Measurements from ENCODE around the gene SP2.

Gene SP2

DNA sequence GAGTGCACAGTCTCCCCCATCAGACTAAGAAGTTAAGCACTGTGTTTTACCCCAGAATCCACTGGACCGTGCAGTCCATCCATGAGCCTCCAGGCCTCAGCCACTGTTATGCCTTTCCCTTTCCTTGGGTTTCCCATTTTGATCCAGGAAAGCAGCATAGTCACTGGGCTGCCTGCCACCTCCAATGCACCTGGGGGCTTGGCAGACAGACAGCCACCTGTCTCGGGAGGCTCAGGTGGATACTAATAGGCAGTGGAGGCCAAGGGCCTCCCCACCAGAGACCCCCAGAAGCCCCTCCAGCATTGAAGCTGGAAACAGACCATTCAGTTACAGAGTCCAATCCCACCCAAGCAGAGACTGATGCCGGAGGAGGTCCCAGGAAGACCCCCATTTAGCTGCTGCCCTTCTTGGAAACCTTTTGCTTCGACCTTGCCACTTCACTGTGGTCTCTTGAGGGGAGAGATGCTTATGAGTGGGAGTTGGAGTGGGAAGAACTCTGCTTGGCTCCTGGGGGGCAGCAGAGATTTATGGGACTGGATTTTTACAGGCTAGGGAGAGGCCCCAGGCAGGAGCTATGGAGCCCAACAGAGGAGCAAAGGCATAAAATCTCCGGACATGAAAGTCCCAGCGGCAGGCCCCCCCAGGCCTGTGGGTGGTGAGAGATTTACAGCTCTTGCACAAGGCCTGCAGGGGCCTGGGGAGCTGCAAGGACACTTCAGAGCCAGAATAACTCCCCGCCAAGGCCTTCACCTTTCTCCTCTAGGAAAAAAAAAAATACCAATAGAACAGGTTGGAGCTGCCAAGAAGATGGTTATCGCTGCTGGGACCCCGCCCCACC, 12.2 kb upstream of the SP2 start:
- no peak for DNase-seq
- peaks cover 3% of the 10 kb centered on the region for H3K27me3 ChIP-seq (replicated peaks)
- H3K27ac ChIP-seq = no peak overlapping the region
- TF ChIP-seq, protein P1, sequence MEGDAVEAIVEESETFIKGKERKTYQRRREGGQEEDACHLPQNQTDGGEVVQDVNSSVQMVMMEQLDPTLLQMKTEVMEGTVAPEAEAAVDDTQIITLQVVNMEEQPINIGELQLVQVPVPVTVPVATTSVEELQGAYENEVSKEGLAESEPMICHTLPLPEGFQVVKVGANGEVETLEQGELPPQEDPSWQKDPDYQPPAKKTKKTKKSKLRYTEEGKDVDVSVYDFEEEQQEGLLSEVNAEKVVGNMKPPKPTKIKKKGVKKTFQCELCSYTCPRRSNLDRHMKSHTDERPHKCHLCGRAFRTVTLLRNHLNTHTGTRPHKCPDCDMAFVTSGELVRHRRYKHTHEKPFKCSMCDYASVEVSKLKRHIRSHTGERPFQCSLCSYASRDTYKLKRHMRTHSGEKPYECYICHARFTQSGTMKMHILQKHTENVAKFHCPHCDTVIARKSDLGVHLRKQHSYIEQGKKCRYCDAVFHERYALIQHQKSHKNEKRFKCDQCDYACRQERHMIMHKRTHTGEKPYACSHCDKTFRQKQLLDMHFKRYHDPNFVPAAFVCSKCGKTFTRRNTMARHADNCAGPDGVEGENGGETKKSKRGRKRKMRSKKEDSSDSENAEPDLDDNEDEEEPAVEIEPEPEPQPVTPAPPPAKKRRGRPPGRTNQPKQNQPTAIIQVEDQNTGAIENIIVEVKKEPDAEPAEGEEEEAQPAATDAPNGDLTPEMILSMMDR (IDR thresholded peaks at IDR 0.05; ENCODE audit: low read depth, low read length, missing control alignments) = no peak
- H3K36me3 ChIP-seq (replicated peaks) = no peaks in the 10 kb centered on the region
- H3K4me3 ChIP-seq (ENCODE audit: low read depth, low read length) = no peak overlapping the region
- in situ Hi-C loops (cut with HindIII; ENCODE audit: low pct_ligation_motif_present, low sequenced_read_pairs) = no loop called here

DNA sequence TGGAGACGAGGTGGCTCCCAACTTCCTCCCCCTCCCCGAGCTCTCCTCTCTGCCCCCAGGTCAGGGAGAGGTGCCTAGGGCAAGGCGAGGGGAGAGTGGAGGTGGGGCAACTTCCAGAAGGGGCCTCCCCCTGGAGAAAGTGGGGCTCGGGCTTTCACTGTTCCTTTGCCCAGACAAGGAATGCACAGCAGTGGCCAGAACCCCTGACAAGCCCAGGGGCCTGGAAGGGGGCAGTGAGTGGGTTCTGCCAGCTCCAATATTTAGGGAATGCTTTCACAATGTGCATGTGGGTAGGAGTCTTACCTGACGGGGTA, 11.7 kb upstream of the SP2 start:
- in situ Hi-C loops (cut with HindIII; ENCODE audit: low pct_ligation_motif_present, low sequenced_read_pairs) = no loop called here
- Histone ChIP-seq H3K36me3 (replicated peaks) (no peaks in the 10 kb centered on the region), H3K4me3 (ENCODE audit: low read depth, low read length) (no peak overlapping the region), H3K27me3 (replicated peaks) (peaks cover 3% of the 10 kb centered on the region), H3K27ac (no peak overlapping the region)
- TF ChIP-seq, protein P1 (IDR thresholded peaks at IDR 0.05; ENCODE audit: low read depth, low read length, missing control alignments) = no peak
- DNase-seq = no peak

DNA sequence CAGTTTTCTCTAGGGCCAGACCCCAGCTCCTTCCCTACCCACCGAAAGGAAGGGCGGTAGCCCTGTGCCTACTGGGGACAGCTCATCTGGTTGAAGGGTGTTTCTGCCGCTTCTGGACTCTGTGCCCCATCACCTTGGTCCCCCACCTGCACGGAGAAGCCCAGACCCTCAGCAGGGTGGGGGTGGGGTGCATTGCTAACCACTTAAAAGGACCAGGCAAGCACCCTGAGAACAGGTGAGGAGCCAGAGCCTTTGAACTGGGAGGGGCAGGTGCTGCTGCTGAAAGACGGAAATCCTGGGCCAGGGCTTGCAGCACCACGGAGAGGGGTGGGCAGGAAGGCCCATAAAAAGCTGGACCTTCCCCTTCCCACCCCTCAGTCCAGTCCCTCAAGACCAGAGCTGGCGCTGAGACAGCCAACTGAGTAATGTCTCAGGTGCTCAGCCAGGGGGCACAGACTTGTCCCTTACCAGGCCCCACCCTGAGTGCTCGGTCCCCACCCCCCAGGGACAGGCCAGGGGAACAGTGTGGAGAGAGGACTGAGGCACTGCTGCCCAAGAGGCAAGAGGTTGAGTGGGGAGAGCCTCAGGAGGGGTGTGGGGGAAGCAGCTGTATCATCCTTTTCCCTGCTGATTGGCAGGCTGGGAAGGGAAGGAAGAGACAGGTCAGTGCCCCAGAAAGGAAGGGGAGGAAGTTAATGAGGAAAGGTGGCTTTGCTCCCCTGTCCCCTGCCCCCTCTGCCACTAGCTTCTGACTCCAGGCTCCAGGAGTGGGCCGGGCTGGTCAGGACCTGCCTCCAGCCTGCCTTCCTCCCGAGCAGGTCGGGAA, 10.9 kb upstream of the SP2 start:
- DNase-seq = no peak
- Histone ChIP-seq H3K36me3 (replicated peaks) (no peaks in the 10 kb centered on the region), H3K27ac (no peak overlapping the region), H3K4me3 (ENCODE audit: low read depth, low read length) (no peak overlapping the region), H3K27me3 (replicated peaks) (peaks cover 3% of the 10 kb centered on the region)
- in situ Hi-C loops (cut with HindIII; ENCODE audit: low pct_ligation_motif_present, low sequenced_read_pairs) = no loop called here
- TF ChIP-seq, protein P1 (IDR thresholded peaks at IDR 0.05; ENCODE audit: low read depth, low read length, missing control alignments) = no peak

DNA sequence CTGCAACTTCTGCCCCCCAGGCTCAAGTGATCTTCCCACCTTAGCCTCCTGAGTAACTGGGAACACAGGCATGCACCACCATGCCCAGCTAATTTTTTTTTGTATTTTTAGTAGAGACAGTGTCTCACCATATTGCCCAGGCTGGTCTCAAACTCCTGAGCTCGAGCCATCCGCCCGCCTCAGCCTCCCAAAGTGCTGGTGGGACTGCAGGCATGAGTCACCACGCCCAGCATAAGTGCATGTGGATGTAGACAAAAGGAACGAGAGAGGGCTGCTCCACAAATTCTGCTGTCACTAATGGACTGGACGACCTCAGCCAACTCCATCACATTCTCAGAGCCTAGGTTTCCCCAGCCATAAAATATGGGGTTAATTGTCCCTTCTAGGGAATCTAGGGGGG, 7.7 kb upstream of the SP2 start:
- in situ Hi-C loops (cut with HindIII; ENCODE audit: low pct_ligation_motif_present, low sequenced_read_pairs) = no loop called here

DNA sequence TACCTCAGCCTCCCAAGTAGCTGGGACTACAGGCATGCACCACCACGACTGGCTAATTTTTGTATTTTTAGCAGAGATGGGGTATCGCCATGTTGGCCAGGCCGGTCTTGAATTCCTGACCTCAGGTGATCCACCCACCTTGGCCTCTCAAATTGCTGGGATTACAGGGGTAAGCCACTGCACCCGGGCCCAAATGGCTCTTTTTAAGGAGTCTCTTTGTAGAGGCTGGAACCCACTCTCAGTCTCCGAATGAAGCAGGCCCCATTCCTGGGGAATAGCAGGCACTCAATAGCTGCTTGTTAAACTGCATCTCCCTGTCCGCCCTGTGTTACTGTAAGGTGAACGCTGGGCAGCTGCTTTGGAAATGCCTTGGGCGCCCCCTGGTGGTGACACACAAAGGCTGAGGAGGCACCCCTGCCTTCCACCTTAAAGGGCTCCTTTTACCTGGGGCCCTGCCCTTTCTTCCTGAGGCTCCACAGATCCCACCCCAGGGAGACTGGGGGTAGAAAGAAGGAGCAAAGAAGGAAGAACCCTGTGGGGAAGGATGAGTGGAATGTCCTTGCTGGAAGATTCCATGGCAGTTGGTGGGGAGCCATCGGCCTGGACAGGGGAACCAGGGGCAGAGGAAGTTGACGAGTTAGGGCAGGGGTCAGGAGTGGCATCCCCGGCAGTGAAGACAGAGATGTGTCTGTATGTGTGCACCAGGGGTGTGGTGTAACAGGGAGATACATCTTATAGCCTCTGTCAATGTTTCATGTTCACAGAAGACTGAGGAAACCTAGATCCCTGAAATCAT, 6.1 kb upstream of the SP2 start:
- TF ChIP-seq, protein P1 (IDR thresholded peaks at IDR 0.05; ENCODE audit: low read depth, low read length, missing control alignments) = peak; percentile 90
- H3K4me3 ChIP-seq (ENCODE audit: low read depth, low read length) = no peak overlapping the region
- in situ Hi-C loops (cut with HindIII; ENCODE audit: low pct_ligation_motif_present, low sequenced_read_pairs) = no loop called here
- H3K27ac ChIP-seq = no peak overlapping the region
- peaks cover 1% of the 10 kb centered on the region for H3K27me3 ChIP-seq (replicated peaks)
- DNase-seq = peak; percentile 75
- H3K36me3 ChIP-seq (replicated peaks) = no peaks in the 10 kb centered on the region

More for the DNA sequence above, 7.7 kb upstream of the SP2 start:
- no peak for DNase-seq
- Histone ChIP-seq H3K36me3 (replicated peaks) (no peaks in the 10 kb centered on the region), H3K27ac (no peak overlapping the region), H3K4me3 (ENCODE audit: low read depth, low read length) (no peak overlapping the region), H3K27me3 (replicated peaks) (peaks cover 2% of the 10 kb centered on the region)
- TF ChIP-seq, protein P1 (IDR thresholded peaks at IDR 0.05; ENCODE audit: low read depth, low read length, missing control alignments) = no peak

Measured in brain microvascular endothelial cell (primary cell).